ENCODE results near the gene NELFB. TPM values are rescaled to one million over a fixed set of nuclear protein-coding genes. Genes with fewer than 3 reads are reported as not detected.

Gene NELFB
- total RNA-seq, 1 donor from 2014 or later = 56.7 TPM

GRCh38 chr9:137281345-137282116, 26.4 kb downstream of the NELFB start:
- DNase-seq (ENCODE audit: low read depth in 2 of 2) = no peak

GRCh38 chr9:137286975-137287383, 31.9 kb downstream of the NELFB start:
- DNase-seq (ENCODE audit: low read depth in 2 of 2) = peak in 1 of 2 donors; percentile 88

- no peak for DNase-seq (ENCODE audit: low read depth in 2 of 2)
Measured at GRCh38 chr9:137293094-137293481, 38.0 kb downstream of the NELFB start.

- no peak for DNase-seq (ENCODE audit: low read depth in 2 of 2)
Measured at GRCh38 chr9:137293482-137294090, 38.5 kb downstream of the NELFB start.

GRCh38 chr9:137294091-137294680, 39.1 kb downstream of the NELFB start:
- peak; percentile 88 to 92 for DNase-seq (ENCODE audit: low read depth in 2 of 2)

DNA sequence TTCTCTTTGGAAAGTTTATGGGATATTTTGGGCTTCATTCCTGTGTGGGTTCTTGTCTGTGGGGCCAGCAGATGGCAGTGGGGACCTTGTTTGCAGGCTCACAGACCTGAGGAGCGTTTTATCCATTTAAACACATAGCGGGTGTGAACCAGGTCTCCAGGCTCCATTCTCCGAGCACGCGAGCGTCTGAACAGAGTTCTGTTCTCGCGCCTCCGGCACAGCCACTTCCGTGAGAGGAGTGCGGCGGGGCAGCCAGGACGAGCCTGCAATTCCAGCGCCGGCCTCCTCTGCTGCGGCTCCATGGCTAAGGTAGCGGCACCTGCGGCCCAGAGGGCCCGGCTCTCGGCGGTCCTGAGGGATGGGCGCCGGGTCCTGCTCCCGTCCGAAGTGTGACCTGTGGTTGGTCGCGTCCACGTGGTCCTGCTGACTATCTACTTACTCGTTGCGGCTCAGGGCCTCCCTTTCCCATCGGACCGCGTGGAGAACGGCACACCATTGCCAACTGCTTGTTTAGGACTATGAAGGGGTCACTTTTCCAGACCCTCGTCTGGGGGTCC, 39.6 kb downstream of the NELFB start:
- DNase-seq (ENCODE audit: low read depth in 2 of 2) = peak in 1 of 2 donors; percentile 70

DNA sequence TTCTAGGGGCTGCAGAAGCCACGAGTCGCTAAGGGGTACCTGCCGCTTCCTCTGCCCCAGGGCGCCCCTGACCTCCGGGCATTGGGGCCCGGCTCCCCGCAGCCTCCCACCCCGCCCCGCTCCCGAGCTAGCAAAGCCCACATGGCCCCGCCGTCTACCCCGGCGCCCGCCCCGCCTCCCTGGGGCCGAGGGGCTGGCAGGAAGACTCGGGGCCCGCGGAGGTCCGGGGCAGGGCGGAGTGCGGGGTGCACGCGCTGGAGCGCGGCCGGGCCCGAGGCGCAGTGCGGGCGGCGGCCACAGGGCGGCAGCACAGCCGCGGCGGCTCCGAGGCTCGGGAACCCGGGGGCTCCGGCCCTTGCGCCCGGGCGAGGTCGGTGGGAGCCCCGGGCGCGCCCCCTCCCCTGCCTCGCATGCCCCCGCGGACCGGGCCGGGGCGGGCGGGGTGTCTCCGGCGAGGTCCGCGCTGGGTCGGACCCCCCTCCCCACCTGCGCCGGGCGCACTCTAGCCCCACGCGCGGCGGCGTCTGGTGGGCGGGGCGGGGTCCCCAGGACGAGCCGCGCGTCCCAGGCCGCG, 40.2 kb downstream of the NELFB start:
- DNase-seq (ENCODE audit: low read depth in 2 of 2) = peak in 1 of 2 donors; percentile 58

GRCh38 chr9:137295849-137296669, 40.9 kb downstream of the NELFB start:
- DNase-seq (ENCODE audit: low read depth in 2 of 2) = peak in 1 of 2 donors; percentile 65

GRCh38 chr9:137296670-137297664, 41.8 kb downstream of the NELFB start:
- peak; percentile 91 to 95 for DNase-seq (ENCODE audit: low read depth in 2 of 2)

GRCh38 chr9:137297966-137298365, 42.8 kb downstream of the NELFB start:
- DNase-seq (ENCODE audit: low read depth in 2 of 2) = peak in 1 of 2 donors; percentile 43

DNA sequence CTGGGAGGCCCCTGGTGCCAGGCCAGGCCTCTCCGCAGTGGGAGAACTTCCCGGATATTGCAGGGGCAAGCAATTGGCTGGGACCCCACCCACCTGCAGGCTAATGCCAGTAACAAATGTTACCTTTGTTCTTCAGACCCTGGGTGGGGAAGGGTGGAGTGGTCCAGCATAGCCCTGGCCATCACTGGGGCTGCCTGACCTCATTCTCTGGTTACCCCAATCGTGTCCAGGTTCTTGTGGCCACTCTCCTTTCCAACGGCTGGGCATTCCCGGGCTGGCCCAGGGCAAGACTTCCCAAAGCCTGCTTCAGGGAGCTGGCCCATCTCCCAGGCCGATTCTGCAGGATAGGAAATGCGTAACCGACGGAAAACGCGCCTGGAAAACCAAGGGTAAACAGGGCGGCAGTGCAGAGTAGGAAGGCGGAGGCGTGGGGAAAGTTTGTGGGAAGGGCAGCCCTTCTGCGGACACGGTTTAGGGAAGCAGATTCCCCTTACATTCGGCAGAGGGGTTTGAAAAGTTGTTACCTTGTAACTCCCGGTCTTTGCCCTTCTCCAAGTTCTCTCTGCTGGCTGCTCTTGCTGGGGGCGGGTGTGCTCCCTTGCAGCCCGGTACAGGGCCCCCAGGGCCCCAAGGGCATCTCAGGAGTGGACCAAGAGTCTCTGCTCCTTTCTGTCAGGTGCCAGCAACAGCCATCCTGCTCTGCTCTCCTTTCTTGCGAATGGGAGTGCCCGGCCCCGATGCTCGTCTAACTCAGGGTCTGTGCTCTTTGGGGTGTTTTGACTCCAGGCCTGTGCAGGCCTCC, 43.5 kb downstream of the NELFB start:
- DNase-seq (ENCODE audit: low read depth in 2 of 2) = peak in 1 of 2 donors; percentile 90

- DNase-seq (ENCODE audit: low read depth in 2 of 2) = peak in 1 of 2 donors; percentile 41
Measured at GRCh38 chr9:137299203-137299565, 44.1 kb downstream of the NELFB start.

- peak in 1 of 2 donors; percentile 44 for DNase-seq (ENCODE audit: low read depth in 2 of 2)
Measured at GRCh38 chr9:137299938-137300337, 44.8 kb downstream of the NELFB start.

DNA sequence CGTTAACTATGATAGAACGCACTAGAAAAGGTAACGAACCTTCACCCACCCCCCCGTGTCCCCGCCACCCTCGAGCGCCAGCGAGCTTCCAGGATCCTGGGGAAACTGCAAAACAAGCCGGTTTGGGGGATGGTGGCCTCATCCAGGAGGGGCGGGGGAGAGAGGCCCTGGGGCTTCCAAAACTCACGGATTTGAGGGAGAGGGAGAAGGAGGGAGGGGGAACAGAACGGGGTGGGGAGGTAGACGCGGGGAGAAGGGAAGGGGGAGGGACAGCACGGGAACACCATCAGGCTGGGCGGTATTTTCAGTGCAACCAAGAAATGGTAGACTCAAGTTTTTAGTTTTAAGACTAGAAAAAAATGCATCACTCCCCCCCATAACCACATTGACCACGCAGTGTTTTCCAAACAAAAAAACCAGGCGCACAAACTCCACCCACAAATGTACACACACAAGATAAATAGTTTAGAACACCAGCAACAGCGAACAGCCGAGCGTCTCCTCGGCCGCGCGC, 45.5 kb downstream of the NELFB start:
- peak in 1 of 2 donors; percentile 52 for DNase-seq (ENCODE audit: low read depth in 2 of 2)

GRCh38 chr9:137301081-137301947, 46.2 kb downstream of the NELFB start:
- peak in 1 of 2 donors; percentile 69 for DNase-seq (ENCODE audit: low read depth in 2 of 2)

DNA sequence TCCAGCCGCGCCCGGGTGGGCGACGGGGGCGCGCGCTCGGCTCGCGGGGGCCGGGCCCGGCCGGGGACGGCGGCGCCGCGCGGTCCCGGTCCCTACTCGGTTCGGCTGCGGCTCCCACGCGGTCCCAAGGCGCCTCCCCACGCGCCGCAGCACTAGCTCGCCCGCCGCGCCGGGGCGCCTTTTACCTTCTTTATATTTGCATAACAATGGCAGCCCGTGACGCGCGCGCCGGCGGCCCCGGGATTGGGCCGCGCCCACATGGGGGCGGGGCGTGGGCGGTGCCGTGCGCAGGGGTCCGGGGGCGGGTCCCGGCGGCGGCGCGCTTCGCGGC, 47.0 kb downstream of the NELFB start, which contains the start of gene NRARP:
NRARP (minus strand) TSS at position 154 of the 331 bp plus-strand sequence. CDS start 343 bp downstream, outside the sequence.
- DNase-seq (ENCODE audit: low read depth in 2 of 2) = peak in 1 of 2 donors; percentile 92

GRCh38 chr9:137302449-137303150, 47.5 kb downstream of the NELFB start:
- no peak for DNase-seq (ENCODE audit: low read depth in 2 of 2)
